ENCODE measurements around the gene RGS3. TPM values are rescaled to one million over a fixed set of nuclear protein-coding genes. Genes with fewer than 3 reads are reported as not detected.

The RGS3 gene
- total RNA-seq, 1 donor = 77.4 TPM

DNA sequence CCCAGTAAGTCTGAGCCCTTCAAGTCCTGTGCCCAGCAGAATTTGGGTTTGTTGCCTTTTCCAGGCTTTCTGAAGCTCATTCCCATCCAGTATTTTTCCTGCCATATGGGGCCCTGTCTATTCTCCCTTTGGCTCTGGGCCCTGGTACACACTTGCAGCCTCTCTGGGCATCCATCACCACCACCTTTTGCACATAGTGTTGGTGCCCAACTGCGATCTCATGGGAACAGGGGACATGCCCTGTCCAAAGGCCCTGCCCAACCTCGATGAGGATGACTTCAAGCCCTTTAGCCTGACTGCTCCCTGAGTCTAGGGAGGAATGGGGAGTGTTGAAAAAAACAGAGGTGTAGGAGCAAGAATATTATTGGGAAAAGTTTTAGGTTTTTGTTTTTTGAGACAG lies 11.5 kb downstream of the RGS3 start:
- Histone ChIP-seq H3K4me2 (ENCODE audit: insufficient read depth, low read length) (no peak overlapping the region), H3K79me2 (ENCODE audit: insufficient read depth, low read length) (no peaks in the 10 kb centered on the region), H3K4me1 (ENCODE audit: insufficient read depth, low read length) (no peaks in the 10 kb centered on the region), H3K27me3 (ENCODE audit: insufficient read depth, low read length) (peaks cover 3% of the 10 kb centered on the region), H4K20me1 (ENCODE audit: insufficient read depth, low read length) (no peaks in the 10 kb centered on the region), H3K27ac (ENCODE audit: low read depth, low read length) (no peak overlapping the region), H2AFZ (ENCODE audit: low read length) (no peak overlapping the region), H3K9me3 (ENCODE audit: low read depth, low read length) (no peaks in the 10 kb centered on the region), H3K4me3 (ENCODE audit: insufficient read depth, low read length) (no peak overlapping the region), H3K36me3 (ENCODE audit: insufficient read depth, low read length) (no peaks in the 10 kb centered on the region)
- TF ChIP-seq, protein P1, sequence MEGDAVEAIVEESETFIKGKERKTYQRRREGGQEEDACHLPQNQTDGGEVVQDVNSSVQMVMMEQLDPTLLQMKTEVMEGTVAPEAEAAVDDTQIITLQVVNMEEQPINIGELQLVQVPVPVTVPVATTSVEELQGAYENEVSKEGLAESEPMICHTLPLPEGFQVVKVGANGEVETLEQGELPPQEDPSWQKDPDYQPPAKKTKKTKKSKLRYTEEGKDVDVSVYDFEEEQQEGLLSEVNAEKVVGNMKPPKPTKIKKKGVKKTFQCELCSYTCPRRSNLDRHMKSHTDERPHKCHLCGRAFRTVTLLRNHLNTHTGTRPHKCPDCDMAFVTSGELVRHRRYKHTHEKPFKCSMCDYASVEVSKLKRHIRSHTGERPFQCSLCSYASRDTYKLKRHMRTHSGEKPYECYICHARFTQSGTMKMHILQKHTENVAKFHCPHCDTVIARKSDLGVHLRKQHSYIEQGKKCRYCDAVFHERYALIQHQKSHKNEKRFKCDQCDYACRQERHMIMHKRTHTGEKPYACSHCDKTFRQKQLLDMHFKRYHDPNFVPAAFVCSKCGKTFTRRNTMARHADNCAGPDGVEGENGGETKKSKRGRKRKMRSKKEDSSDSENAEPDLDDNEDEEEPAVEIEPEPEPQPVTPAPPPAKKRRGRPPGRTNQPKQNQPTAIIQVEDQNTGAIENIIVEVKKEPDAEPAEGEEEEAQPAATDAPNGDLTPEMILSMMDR (IDR thresholded peaks at IDR 0.05; ENCODE audit: extremely low read depth, low read depth, low read length) = no peak
- no peak for DNase-seq (ENCODE audit: insufficient read length, low spot score, missing footprints)

DNA sequence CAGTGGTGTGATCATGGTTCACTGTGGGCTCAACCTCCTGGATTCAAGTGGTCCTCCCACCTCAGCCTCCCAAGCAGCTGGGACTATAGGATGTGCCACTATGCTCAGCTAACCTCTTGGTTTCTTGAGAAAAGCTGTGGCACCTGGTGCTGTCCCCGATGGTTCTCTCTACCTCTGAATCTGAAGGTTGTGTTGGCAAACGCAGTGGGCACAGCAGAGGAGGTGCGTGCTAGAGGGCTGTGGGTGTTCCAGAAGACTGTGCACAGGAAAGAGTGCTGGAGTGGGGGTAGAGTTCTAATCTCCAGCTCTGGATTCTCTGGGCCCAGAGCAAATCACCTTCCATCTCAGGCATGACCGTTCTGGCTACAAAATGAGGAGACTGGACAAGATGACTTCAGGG lies 12.5 kb downstream of the RGS3 start:
- no peaks in the 10 kb centered on the region for H4K20me1 ChIP-seq (ENCODE audit: insufficient read depth, low read length)
- no peak for DNase-seq (ENCODE audit: insufficient read length, low spot score, missing footprints)
- no peaks in the 10 kb centered on the region for H3K9me3 ChIP-seq (ENCODE audit: low read depth, low read length)
- H3K27ac ChIP-seq (ENCODE audit: low read depth, low read length) = no peak overlapping the region
- H3K36me3 ChIP-seq (ENCODE audit: insufficient read depth, low read length) = no peaks in the 10 kb centered on the region
- TF ChIP-seq, protein P1 (IDR thresholded peaks at IDR 0.05; ENCODE audit: extremely low read depth, low read depth, low read length) = no peak
- no peaks in the 10 kb centered on the region for H3K4me1 ChIP-seq (ENCODE audit: insufficient read depth, low read length)
- H2AFZ ChIP-seq (ENCODE audit: low read length) = no peak overlapping the region
- H3K4me3 ChIP-seq (ENCODE audit: insufficient read depth, low read length) = no peak overlapping the region
- peaks cover 3% of the 10 kb centered on the region for H3K27me3 ChIP-seq (ENCODE audit: insufficient read depth, low read length)
- H3K4me2 ChIP-seq (ENCODE audit: insufficient read depth, low read length) = no peak overlapping the region
- no peaks in the 10 kb centered on the region for H3K79me2 ChIP-seq (ENCODE audit: insufficient read depth, low read length)

DNA sequence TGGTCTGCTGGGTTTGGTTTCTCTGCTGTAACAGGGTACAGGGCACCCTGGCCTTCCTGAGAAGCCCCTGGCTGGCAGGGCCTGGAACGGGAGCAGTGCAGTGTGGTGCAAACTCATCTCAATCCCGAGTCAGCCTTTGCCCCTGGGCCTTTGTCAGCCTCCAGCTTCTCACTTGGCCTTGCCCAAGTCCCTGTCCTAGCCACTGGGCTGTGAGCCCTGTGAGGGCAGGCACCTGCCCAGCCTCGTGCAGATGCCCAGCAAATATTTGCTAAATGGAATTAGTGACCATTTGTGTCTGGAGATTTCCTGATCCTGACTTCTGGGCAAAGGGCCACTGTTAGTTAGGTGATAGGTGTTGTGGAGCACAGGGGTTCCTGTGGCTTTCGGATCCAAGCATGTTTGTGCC lies 13.0 kb downstream of the RGS3 start:
- DNase-seq (ENCODE audit: insufficient read length, low spot score, missing footprints) = peak; percentile 43
- TF ChIP-seq, protein P1 (IDR thresholded peaks at IDR 0.05; ENCODE audit: extremely low read depth, low read depth, low read length) = no peak
- no peaks in the 10 kb centered on the region for H3K4me1 ChIP-seq (ENCODE audit: insufficient read depth, low read length)
- no peaks in the 10 kb centered on the region for H3K36me3 ChIP-seq (ENCODE audit: insufficient read depth, low read length)
- H3K27ac ChIP-seq (ENCODE audit: low read depth, low read length) = no peak overlapping the region
- H3K79me2 ChIP-seq (ENCODE audit: insufficient read depth, low read length) = no peaks in the 10 kb centered on the region
- H2AFZ ChIP-seq (ENCODE audit: low read length) = no peak overlapping the region
- peaks cover 3% of the 10 kb centered on the region for H3K27me3 ChIP-seq (ENCODE audit: insufficient read depth, low read length)
- H3K9me3 ChIP-seq (ENCODE audit: low read depth, low read length) = no peaks in the 10 kb centered on the region
- H4K20me1 ChIP-seq (ENCODE audit: insufficient read depth, low read length) = no peaks in the 10 kb centered on the region
- H3K4me2 ChIP-seq (ENCODE audit: insufficient read depth, low read length) = no peak overlapping the region
- no peak overlapping the region for H3K4me3 ChIP-seq (ENCODE audit: insufficient read depth, low read length)

DNA sequence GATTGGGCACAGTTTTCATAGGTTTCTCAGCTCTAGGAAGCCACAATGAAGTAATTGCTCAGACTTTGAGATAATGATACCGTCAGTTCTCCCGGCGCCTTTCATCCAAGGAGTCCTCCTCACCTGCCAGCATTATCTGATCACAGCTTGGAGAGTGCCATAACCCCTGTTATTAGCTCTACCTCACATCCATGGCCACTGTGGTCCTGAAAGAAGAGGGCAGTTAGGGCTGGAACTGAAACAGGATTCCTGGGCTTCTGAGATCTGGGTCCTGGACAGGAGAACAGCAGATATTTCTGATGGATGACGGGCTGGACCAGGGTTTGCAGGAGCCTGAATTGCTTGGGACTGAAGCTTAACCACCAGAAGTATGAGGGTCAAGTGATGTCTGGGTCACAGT lies 13.5 kb downstream of the RGS3 start:
- Histone ChIP-seq H3K27me3 (ENCODE audit: insufficient read depth, low read length) (peaks cover 3% of the 10 kb centered on the region), H3K4me2 (ENCODE audit: insufficient read depth, low read length) (no peak overlapping the region), H2AFZ (ENCODE audit: low read length) (no peak overlapping the region), H3K79me2 (ENCODE audit: insufficient read depth, low read length) (no peaks in the 10 kb centered on the region), H3K36me3 (ENCODE audit: insufficient read depth, low read length) (no peaks in the 10 kb centered on the region), H3K27ac (ENCODE audit: low read depth, low read length) (no peak overlapping the region), H3K4me1 (ENCODE audit: insufficient read depth, low read length) (no peaks in the 10 kb centered on the region), H3K9me3 (ENCODE audit: low read depth, low read length) (no peaks in the 10 kb centered on the region), H3K4me3 (ENCODE audit: insufficient read depth, low read length) (no peak overlapping the region), H4K20me1 (ENCODE audit: insufficient read depth, low read length) (no peaks in the 10 kb centered on the region)
- no peak for DNase-seq (ENCODE audit: insufficient read length, low spot score, missing footprints)
- TF ChIP-seq, protein P1 (IDR thresholded peaks at IDR 0.05; ENCODE audit: extremely low read depth, low read depth, low read length) = no peak

Data from osteoblast (primary cell).